IMR-90 (cell line): ENCODE data around the gene FSTL5. TPM values are rescaled to one million over a fixed set of nuclear protein-coding genes. Genes with fewer than 3 reads are reported as not detected.

Experiments
- ATAC-seq: fragments of 200-7000 bp; cut with Tn5 transposase; 2 replicates; pipeline ENCODE4 v1.9.1; 2020; ENCODE audit warnings: low read depth, mild to moderate bottlenecking, moderate library complexity
- BruUV-seq: library from RNA; stranded (reverse); fragments of 400-500 nt; replicated peaks from 2 replicates; lab custom pipeline; 2021; lab: Mats Ljungman, UMichigan
- CTCF ChIA-PET: fragments of 300-600 bp; formaldehyde crosslinking; extraction: SDS; loops from one replicate; lab custom pipeline; 2021; ENCODE audit warnings: antibody characterized with exemption; lab: Yijun Ruan, JAX
- POLR2A ChIA-PET: fragments of 300-600 bp; sonication (Branson Sonifier 250); formaldehyde crosslinking; loops from one replicate; lab custom pipeline; 2022; ENCODE audit warnings: antibody characterized with exemption; ENCODE audit not compliant: unreplicated experiment; lab: Charles Lee
- DNase-seq: peaks from one replicate; pipeline ENCODE4 v3.0.0; 2013
- H2AFZ ChIP-seq: replicated peaks from 2 replicates; pipeline ENCODE3; 2013; ENCODE audit warnings: low read length, mild to moderate bottlenecking; ENCODE audit not compliant: poor library complexity
- H2AK5ac ChIP-seq: 2 replicates; pipeline ENCODE4 v1.6.1; 2013; ENCODE audit warnings: low read depth, low read length, inconsistent platforms
- H2AK9ac ChIP-seq: replicated peaks from 2 replicates; pipeline ENCODE3; 2013; ENCODE audit warnings: mild to moderate bottlenecking, low read depth, low read length, moderate library complexity; ENCODE audit not compliant: poor library complexity
- H2BK120ac ChIP-seq: 2 replicates; pipeline ENCODE4 v1.6.1; 2013; ENCODE audit warnings: low read depth, low read length, inconsistent platforms
- H2BK15ac ChIP-seq: 3 replicates; pipeline ENCODE4 v1.6.1; 2013; ENCODE audit warnings: low read depth, low read length, inconsistent platforms
- H2BK20ac ChIP-seq: 2 replicates; pipeline ENCODE4 v1.6.1; 2013; ENCODE audit warnings: low read depth, mild to moderate bottlenecking, inconsistent platforms, low read length, moderate library complexity
- H2BK5ac ChIP-seq: 2 replicates; pipeline ENCODE4 v1.6.1; 2013; ENCODE audit warnings: mild to moderate bottlenecking, low read depth, low read length, inconsistent platforms; ENCODE audit not compliant: poor library complexity, severe bottlenecking
- H3K14ac ChIP-seq: replicated peaks from 2 replicates; pipeline ENCODE4 v1.6.1; 2013; ENCODE audit warnings: low read depth, low read length, inconsistent platforms
- H3K18ac ChIP-seq: 2 replicates; pipeline ENCODE4 v1.6.1; 2013; ENCODE audit warnings: low read depth, low read length, control low read depth
- H3K23ac ChIP-seq: 2 replicates; pipeline ENCODE4 v1.6.1; 2013; ENCODE audit warnings: low read depth, low read length, inconsistent platforms
- H3K27ac ChIP-seq: 2 replicates; pipeline ENCODE4 v1.5.1; 2013; ENCODE audit warnings: mild to moderate bottlenecking, control low read depth, low read length; ENCODE audit not compliant: insufficient read depth
- H3K27me3 ChIP-seq: 2 replicates; pipeline ENCODE4 v1.6.1; 2013; ENCODE audit warnings: low read length; ENCODE audit not compliant: control insufficient read depth, insufficient read depth
- H3K36me3 ChIP-seq: 2 replicates; pipeline ENCODE4 v1.6.1; 2013; ENCODE audit warnings: low read length, mixed read lengths; ENCODE audit not compliant: control insufficient read depth, insufficient read depth
- H3K4ac ChIP-seq: 2 replicates; pipeline ENCODE4 v1.6.1; 2013; ENCODE audit warnings: low read depth, low read length, inconsistent platforms
- H3K4me1 ChIP-seq: 2 replicates; pipeline ENCODE4 v1.6.1; 2013; ENCODE audit warnings: low read length, mixed read lengths; ENCODE audit not compliant: control insufficient read depth, insufficient read depth
- H3K4me2 ChIP-seq: 2 replicates; pipeline ENCODE4 v1.6.1; 2013; ENCODE audit warnings: low read depth, mild to moderate bottlenecking, control low read depth, low read length, moderate library complexity
- H3K4me3 ChIP-seq: 2 replicates; pipeline ENCODE4 v1.5.1; 2013; ENCODE audit warnings: low read depth, mild to moderate bottlenecking, control low read depth, low read length, moderate library complexity; ENCODE audit not compliant: insufficient read depth
- H3K56ac ChIP-seq: 2 replicates; pipeline ENCODE4 v1.6.1; 2013; ENCODE audit warnings: low read length, inconsistent platforms; ENCODE audit not compliant: insufficient read depth; ENCODE audit errors: extremely low read depth
- H3K79me1 ChIP-seq, 2 experiments: 2 replicates each; pipeline ENCODE4 v1.6.1; 2013; ENCODE audit warnings: low read length in 2 of 2, inconsistent platforms in 1 of 2, low read depth in 1 of 2
- H3K9ac ChIP-seq: 2 replicates; pipeline ENCODE4 v1.6.1; 2013; ENCODE audit warnings: low read depth, low read length, control low read depth
- H3K9me1 ChIP-seq: 2 replicates; pipeline ENCODE4 v1.6.1; 2013; ENCODE audit warnings: low read length, inconsistent platforms; ENCODE audit not compliant: insufficient read depth
- H3K9me3 ChIP-seq: 2 replicates; pipeline ENCODE4 v1.6.1; 2013; ENCODE audit warnings: low read length; ENCODE audit not compliant: control insufficient read depth, insufficient read depth
- H4K20me1 ChIP-seq: 2 replicates; pipeline ENCODE4 v1.6.1; 2013; ENCODE audit warnings: low read length, inconsistent platforms; ENCODE audit not compliant: insufficient read depth
- H4K5ac ChIP-seq: 2 replicates; pipeline ENCODE4 v1.6.1; 2013; ENCODE audit warnings: mild to moderate bottlenecking, low read depth, low read length, control low read depth
- H4K8ac ChIP-seq, 2 experiments: 2 replicates each; pipeline ENCODE4 v1.6.1; 2013; ENCODE audit warnings: low read depth in 2 of 2, low read length in 2 of 2, control low read depth in 1 of 2, inconsistent platforms in 1 of 2
- H4K91ac ChIP-seq: 2 replicates; pipeline ENCODE4 v1.6.1; 2013; ENCODE audit warnings: low read depth, low read length, inconsistent platforms; ENCODE audit not compliant: insufficient read depth
- BHLHE40 ChIP-seq: fragments of 150-350 bp; IDR thresholded peaks from 2 replicates; pipeline ENCODE4 v1.6.1; 2016; ENCODE audit warnings: mild to moderate bottlenecking, low read depth, low read length
- CEBPB ChIP-seq: IDR thresholded peaks from 2 replicates; pipeline ENCODE4 v1.6.1; 2012; ENCODE audit warnings: low read depth, low read length, improper control_type of control experiment
- CHD1 ChIP-seq: IDR thresholded peaks from 2 replicates; pipeline ENCODE4 v1.6.1; 2012; ENCODE audit warnings: low read depth, low read length, improper control_type of control experiment
- FOS ChIP-seq: fragments of 150-350 bp; IDR thresholded peaks from 2 replicates; pipeline ENCODE4 v1.6.1; 2016; ENCODE audit warnings: low read depth, low read length
- MAFK ChIP-seq: IDR thresholded peaks from 2 replicates; pipeline ENCODE4 v1.6.1; 2012; ENCODE audit warnings: low read depth, low read length, improper control_type of control experiment
- MAZ ChIP-seq: IDR thresholded peaks from 2 replicates; pipeline ENCODE4 v1.6.1; 2012; ENCODE audit warnings: low read depth, mild to moderate bottlenecking, low read length, improper control_type of control experiment, moderate library complexity, borderline replicate concordance
- NFE2L2 ChIP-seq: fragments of 150-350 bp; IDR thresholded peaks from 2 replicates; pipeline ENCODE4 v1.6.1; 2016; ENCODE audit warnings: low read depth, mild to moderate bottlenecking, low read length
- POLR2A ChIP-seq: IDR thresholded peaks from 2 replicates; pipeline ENCODE4 v1.6.1; 2012; ENCODE audit warnings: mild to moderate bottlenecking, low read depth, low read length
- RAD21 ChIP-seq: IDR thresholded peaks from 2 replicates; pipeline ENCODE4 v1.6.1; 2012; ENCODE audit warnings: low read length, improper control_type of control experiment
- RCOR1 ChIP-seq: IDR thresholded peaks from 2 replicates; pipeline ENCODE4 v1.6.1; 2012; ENCODE audit warnings: mild to moderate bottlenecking, low read length, improper control_type of control experiment; ENCODE audit not compliant: insufficient replicate concordance
- RFX5 ChIP-seq: IDR thresholded peaks from 2 replicates; pipeline ENCODE4 v1.8.0; 2012; ENCODE audit warnings: low read depth, mild to moderate bottlenecking, low read length, moderate library complexity
- SMC3 ChIP-seq: fragments of 150-350 bp; IDR thresholded peaks from 2 replicates; pipeline ENCODE4 v1.6.1; 2016; ENCODE audit warnings: low read depth, mild to moderate bottlenecking, antibody characterized with exemption, low read length, moderate library complexity
- dilution Hi-C: fragments of 300-500 bp; cut with HindIII; formaldehyde crosslinking; loops from one replicate; pipeline ENCODE4 v1.14.3; 2018; ENCODE audit warnings: low sequenced_read_pairs; ENCODE audit not compliant: unreplicated experiment
- in situ Hi-C: fragments of 300-500 bp; cut with MboI; formaldehyde crosslinking; loops from 3 replicates; pipeline ENCODE4 v1.14.3; 2019; ENCODE audit warnings: low sequenced_read_pairs, inconsistent platforms, mixed read lengths
- intact Hi-C: fragments of 100-400 bp; cut with micrococcal nuclease; formaldehyde crosslinking; loops from 2 replicates; pipeline ENCODE4 v1.10.0; 2022
- polyA plus RNA-seq, 3 experiments: library from polyadenylated mRNA; depleted of rRNA; stranded (reverse); fragments of >200 nt; gene quantifications; 2 replicates each; pipeline ENCODE4 v1.2.3, GENCODE V29; 2012; ENCODE audit warnings: low replicate concordance in 1 of 3
- total RNA-seq: library from RNA; depleted of rRNA; stranded (reverse); fragments of >200 nt; gene quantifications from 2 replicates; pipeline ENCODE4 v1.2.3, GENCODE V29; 2012
- TF ChIP-seq, protein P1 (sequence below): fragments of 150-350 bp; IDR thresholded peaks from 2 replicates; pipeline ENCODE4 v1.6.1; 2016; ENCODE audit warnings: low read depth, mild to moderate bottlenecking, low read length, moderate library complexity, borderline replicate concordance

The FSTL5 gene
- total and polyA plus RNA-seq, 2 of the 4 experiments (the other 2 are of a cell fraction): under 0.01 TPM; not detected in 1

DNA sequence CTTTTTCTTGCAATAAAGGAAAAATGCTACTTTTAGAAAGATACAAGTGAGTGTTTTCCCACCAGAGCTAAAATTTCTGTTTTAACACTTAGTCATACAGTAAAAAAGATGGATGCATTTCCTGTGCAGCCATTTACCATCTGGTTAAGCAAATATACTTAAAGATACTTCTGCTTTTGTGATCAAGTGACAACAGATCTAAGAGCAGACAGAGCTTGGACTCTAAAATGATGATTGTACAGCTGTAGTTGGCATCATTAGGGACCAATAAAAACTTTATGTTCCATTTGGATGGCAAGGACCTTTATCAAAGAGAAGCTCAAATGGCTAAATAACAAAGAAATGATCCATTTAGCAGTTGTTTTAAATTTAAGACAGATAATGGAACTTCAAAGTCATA is 270.8 kb downstream of the FSTL5 start:
- Histone ChIP-seq H2BK20ac (no peak overlapping the region), H3K4me2 (no peak overlapping the region), H4K8ac (no peak overlapping the region), H3K9me1 (no peaks in the 10 kb centered on the region), H2BK15ac (no peak overlapping the region), H3K9me3 (no peaks in the 10 kb centered on the region), H2BK5ac (no peak overlapping the region), H4K20me1 (no peaks in the 10 kb centered on the region), H3K14ac (no peak overlapping the region), H3K79me1 (no peaks in the 10 kb centered on the region), H4K5ac (no peak overlapping the region), H3K27ac (no peak overlapping the region), H3K9ac (no peak overlapping the region), H3K27me3 (no peaks in the 10 kb centered on the region), H3K4ac (no peak overlapping the region), H3K23ac (no peak overlapping the region), H2AK9ac (no peak overlapping the region), H3K4me3 (no peak overlapping the region), H4K91ac (no peak overlapping the region), H3K18ac (no peak overlapping the region), H2AK5ac (no peak overlapping the region), H2BK120ac (no peak overlapping the region), H3K36me3 (no peaks in the 10 kb centered on the region), H3K4me1 (no peaks in the 10 kb centered on the region), H2AFZ (no peak overlapping the region), H3K56ac (no peak overlapping the region)
- ChIA-PET POLR2A (no interaction called here), CTCF (no interaction called here)
- dilution Hi-C loops: no loop called here
- DNase-seq (no peak), ATAC-seq (no peak)
- TF ChIP-seq NFE2L2: no peak
- no peak for TF ChIP-seq RAD21
- TF ChIP-seq CHD1: no peak
- TF ChIP-seq MAFK: no peak
- no peak for TF ChIP-seq MAZ
- no peak for TF ChIP-seq CEBPB
- no peak for TF ChIP-seq BHLHE40
- no peak for TF ChIP-seq SMC3
- no peak for TF ChIP-seq POLR2A
- no peak for TF ChIP-seq FOS
- TF ChIP-seq, protein P1, sequence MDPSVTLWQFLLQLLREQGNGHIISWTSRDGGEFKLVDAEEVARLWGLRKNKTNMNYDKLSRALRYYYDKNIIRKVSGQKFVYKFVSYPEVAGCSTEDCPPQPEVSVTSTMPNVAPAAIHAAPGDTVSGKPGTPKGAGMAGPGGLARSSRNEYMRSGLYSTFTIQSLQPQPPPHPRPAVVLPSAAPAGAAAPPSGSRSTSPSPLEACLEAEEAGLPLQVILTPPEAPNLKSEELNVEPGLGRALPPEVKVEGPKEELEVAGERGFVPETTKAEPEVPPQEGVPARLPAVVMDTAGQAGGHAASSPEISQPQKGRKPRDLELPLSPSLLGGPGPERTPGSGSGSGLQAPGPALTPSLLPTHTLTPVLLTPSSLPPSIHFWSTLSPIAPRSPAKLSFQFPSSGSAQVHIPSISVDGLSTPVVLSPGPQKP: no peak
- TF ChIP-seq RCOR1: no peak
- TF ChIP-seq RFX5: no peak
- no TSS peak for BruUV-seq
- intact Hi-C loops: no loop called here
- in situ Hi-C loops: no loop called here
